Suprapubic skin (tissue), 3 donors: ENCODE results near the gene RIMBP2.

Source experiments
- CTCF ChIP-seq, 2 donors: fragments of 200-600 bp in 1 of 2; fragments of 450-650 bp in 1 of 2; sonication (generic) in 1 of 2; IDR thresholded peaks; one replicate each; pipeline ENCODE4 v1.5.1; 2016 to 2019; ENCODE audit warnings: antibody characterized with exemption in 2 of 2, mild to moderate bottlenecking in 1 of 2, moderate library complexity in 1 of 2
- POLR2AphosphoS5 ChIP-seq, 3 donors: sonication (generic); formaldehyde crosslinking; IDR thresholded peaks; one replicate each; pipeline ENCODE4 v1.6.1; 2017; ENCODE audit warnings: antibody characterized with exemption in 3 of 3

GRCh38 chr12:130463818-130464670 is 252.1 kb downstream of the RIMBP2 start:
- TF ChIP-seq CTCF (IDR thresholded peaks at IDR 0.05) (no peak), POLR2AphosphoS5 (IDR thresholded peaks at IDR 0.05) (no peak)
